ENCODE measurements around the gene ACRV1. TPM values are rescaled to one million over a fixed set of nuclear protein-coding genes. Genes with fewer than 3 reads are reported as not detected.

ACRV1 gene
- total RNA-seq, 4 donors from 2014 or later, result not detected

DNA sequence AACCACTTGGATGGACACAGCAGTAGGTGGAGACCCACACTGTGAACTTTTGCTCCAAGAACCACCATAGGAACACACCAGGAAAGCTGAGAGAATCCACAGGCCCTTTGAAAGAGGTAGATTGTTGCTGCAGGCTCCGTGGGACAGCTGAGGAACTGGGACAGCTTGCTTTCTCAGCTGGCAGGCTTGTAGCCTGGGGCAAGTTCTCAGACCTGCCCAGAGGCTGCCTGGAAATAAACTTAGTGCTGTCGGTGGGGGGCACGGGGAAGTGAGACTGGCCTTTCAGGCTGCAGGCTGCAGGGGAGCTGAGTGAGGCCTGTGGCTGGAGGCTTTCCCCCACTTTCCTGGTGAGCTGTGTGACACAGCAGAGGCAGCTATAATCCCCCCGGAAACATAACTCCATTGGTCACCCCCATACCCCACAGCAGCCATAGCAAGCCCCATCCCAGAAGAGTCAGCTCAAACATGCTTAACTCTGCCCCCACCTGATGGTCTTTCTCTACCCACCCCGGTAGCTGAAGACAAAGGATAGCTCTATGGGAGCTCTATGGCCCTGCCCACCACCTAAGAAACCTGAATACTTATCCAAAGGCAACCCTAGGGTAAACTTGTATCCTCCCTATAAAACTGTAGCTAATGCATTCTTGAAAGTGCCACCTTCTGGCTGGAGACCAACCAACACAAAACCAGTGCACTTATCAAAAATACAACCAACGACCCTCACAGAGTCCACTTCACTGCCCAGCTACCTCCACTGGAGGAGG lies 21.4 kb upstream of the ACRV1 start:
- no peak for DNase-seq
- intact Hi-C loops (cut with DNase I; ENCODE audit: low total_unique reads), result no loop called here
- no peaks in the 10 kb centered on the region for H3K36me3 ChIP-seq
- H3K4me1 ChIP-seq, result no peaks in the 10 kb centered on the region
- H3K4me3 ChIP-seq, result no peak overlapping the region
- no peaks in the 10 kb centered on the region for H3K27me3 ChIP-seq
- no peak overlapping the region for H3K27ac ChIP-seq
- TF ChIP-seq, protein P1, sequence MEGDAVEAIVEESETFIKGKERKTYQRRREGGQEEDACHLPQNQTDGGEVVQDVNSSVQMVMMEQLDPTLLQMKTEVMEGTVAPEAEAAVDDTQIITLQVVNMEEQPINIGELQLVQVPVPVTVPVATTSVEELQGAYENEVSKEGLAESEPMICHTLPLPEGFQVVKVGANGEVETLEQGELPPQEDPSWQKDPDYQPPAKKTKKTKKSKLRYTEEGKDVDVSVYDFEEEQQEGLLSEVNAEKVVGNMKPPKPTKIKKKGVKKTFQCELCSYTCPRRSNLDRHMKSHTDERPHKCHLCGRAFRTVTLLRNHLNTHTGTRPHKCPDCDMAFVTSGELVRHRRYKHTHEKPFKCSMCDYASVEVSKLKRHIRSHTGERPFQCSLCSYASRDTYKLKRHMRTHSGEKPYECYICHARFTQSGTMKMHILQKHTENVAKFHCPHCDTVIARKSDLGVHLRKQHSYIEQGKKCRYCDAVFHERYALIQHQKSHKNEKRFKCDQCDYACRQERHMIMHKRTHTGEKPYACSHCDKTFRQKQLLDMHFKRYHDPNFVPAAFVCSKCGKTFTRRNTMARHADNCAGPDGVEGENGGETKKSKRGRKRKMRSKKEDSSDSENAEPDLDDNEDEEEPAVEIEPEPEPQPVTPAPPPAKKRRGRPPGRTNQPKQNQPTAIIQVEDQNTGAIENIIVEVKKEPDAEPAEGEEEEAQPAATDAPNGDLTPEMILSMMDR (IDR thresholded peaks at IDR 0.05), result no peak
- no peak for TF ChIP-seq POLR2A (IDR thresholded peaks at IDR 0.05)
- H3K9me3 ChIP-seq, result no peaks in the 10 kb centered on the region

DNA sequence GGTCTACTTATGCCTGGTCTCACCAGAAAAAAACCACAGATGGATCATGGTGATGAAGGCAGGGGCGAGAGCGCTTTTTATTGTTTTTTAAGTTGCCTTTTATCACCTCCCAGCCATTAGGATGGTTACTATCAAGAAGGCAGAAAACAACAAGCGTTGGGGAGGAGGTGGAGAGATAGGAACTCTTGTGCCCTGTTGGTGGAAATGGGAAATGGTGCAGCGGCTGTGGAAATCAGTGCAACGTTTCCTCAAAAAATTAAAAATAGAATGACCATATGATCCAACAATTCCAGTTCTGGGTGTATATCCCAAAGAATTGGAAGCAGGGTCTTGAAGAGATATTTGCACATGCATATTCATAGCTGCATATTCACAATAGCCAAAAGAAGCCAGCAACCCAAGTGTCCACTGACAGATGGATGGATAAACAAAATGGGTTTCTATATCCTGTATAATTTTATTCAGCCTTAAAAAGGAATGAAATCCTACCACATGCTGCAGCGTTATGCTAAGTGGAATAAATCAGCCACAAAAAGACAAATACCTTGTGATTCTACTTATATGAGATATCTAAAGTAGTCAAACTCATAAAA lies 20.5 kb upstream of the ACRV1 start:
- no peaks in the 10 kb centered on the region for H3K36me3 ChIP-seq
- DNase-seq, result no peak
- H3K27me3 ChIP-seq, result no peaks in the 10 kb centered on the region
- H3K27ac ChIP-seq, result no peak overlapping the region
- H3K4me3 ChIP-seq, result no peak overlapping the region
- H3K9me3 ChIP-seq, result no peaks in the 10 kb centered on the region
- no peak for TF ChIP-seq POLR2A (IDR thresholded peaks at IDR 0.05)
- TF ChIP-seq, protein P1 (IDR thresholded peaks at IDR 0.05), result no peak
- H3K4me1 ChIP-seq, result no peaks in the 10 kb centered on the region
- intact Hi-C loops (cut with DNase I; ENCODE audit: low total_unique reads), result no loop called here

DNA sequence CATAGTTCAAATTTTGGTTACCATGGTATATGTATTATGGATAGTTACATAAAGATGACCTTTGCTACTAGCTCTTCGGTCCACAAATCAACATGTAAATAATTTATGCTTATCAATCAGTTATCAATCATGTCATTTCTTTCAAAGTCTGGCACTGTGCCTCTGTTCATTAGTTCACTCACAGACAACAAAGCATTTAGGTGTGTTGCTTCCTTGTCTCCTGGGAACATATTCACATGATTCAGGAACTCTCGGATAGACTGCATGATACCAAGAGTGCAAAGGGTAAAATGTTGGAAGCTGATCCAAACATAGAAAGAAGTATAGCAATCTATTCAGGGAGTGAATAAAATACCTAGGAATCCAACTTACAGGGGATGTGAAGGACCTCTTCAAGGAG lies 14.3 kb upstream of the ACRV1 start:
- DNase-seq, result no peak

DNA sequence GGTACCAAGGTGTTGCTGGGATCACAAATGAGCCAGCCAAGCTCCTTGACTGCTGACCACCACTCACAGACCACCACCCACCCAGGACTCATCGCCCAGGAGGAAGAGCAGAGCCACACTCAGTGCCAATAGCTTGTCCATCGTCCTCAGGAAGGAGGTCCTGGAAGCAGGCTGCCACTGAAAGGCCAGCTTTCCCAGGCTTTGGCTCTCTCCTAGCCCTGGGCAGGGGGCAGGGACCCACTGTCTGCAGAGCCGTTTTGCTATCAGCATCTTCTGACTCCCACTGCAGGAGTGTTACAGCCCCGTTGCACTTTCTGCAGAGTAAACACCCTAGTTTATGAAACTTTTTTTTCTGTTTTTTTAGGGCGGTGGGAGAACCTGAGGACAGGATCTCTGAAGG lies 12.2 kb upstream of the ACRV1 start:
- Histone ChIP-seq H3K4me1 (no peaks in the 10 kb centered on the region), H3K4me3 (no peak overlapping the region), H3K27ac (no peak overlapping the region), H3K36me3 (no peaks in the 10 kb centered on the region), H3K27me3 (no peaks in the 10 kb centered on the region), H3K9me3 (no peaks in the 10 kb centered on the region)
- no peak for TF ChIP-seq POLR2A (IDR thresholded peaks at IDR 0.05)
- TF ChIP-seq, protein P1 (IDR thresholded peaks at IDR 0.05), result no peak
- DNase-seq, result no peak
- intact Hi-C loops (cut with DNase I; ENCODE audit: low total_unique reads), result no loop called here

More for the DNA sequence above, 14.3 kb upstream of the ACRV1 start:
- H3K4me1 ChIP-seq, result no peaks in the 10 kb centered on the region
- H3K27ac ChIP-seq, result no peak overlapping the region
- TF ChIP-seq POLR2A (IDR thresholded peaks at IDR 0.05), result no peak
- TF ChIP-seq, protein P1 (IDR thresholded peaks at IDR 0.05), result no peak
- no peaks in the 10 kb centered on the region for H3K27me3 ChIP-seq
- no peak overlapping the region for H3K4me3 ChIP-seq
- intact Hi-C loops (cut with DNase I; ENCODE audit: low total_unique reads), result no loop called here
- H3K36me3 ChIP-seq, result no peaks in the 10 kb centered on the region
- no peaks in the 10 kb centered on the region for H3K9me3 ChIP-seq

DNA sequence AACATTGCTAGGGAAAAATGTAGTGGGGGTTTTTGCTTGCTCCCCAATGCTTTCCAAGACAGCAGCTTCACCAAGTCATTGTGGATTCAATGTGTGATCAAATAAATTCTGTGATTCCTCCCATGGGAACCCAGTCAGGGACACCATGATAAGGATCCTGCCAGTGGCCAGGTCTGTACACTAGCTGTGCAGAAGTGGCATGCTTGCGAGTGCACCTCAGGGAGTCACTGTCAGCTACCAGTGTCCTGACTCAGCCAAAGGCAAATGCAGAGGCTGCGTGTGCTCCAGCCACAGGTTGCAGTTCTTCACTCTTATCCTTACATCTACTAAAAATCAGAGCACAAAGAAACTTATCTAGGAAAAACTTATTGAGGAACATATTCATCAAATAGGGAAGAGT lies 9.4 kb upstream of the ACRV1 start:
- no peak overlapping the region for H3K27ac ChIP-seq
- intact Hi-C loops (cut with DNase I; ENCODE audit: low total_unique reads), result no loop called here
- TF ChIP-seq, protein P1 (IDR thresholded peaks at IDR 0.05), result no peak
- no peak for TF ChIP-seq POLR2A (IDR thresholded peaks at IDR 0.05)
- H3K36me3 ChIP-seq, result no peaks in the 10 kb centered on the region
- no peak for DNase-seq
- H3K4me1 ChIP-seq, result no peaks in the 10 kb centered on the region
- no peaks in the 10 kb centered on the region for H3K27me3 ChIP-seq
- no peaks in the 10 kb centered on the region for H3K9me3 ChIP-seq
- no peak overlapping the region for H3K4me3 ChIP-seq

All from uterus (tissue), 4 donors.